H1 (cell line): ENCODE results near the gene MEI1. TPM values are rescaled to one million over a fixed set of nuclear protein-coding genes. Genes with fewer than 3 reads are reported as not detected.
"Not testable (repeated sequence)": the region's sequence is repeated elsewhere in the genome, so short reads cannot be mapped to it uniquely, and the experiment has no call there.

Source experiments
- CTCF ChIA-PET: fragments of 300-600 bp; sonication (Branson Sonifier 250); formaldehyde crosslinking; loops from one replicate; lab custom pipeline; 2021; ENCODE audit not compliant: partially characterized antibody; lab: Charles Lee
- POLR2A ChIA-PET: fragments of 300-600 bp; sonication (Branson Sonifier 250); formaldehyde crosslinking; loops from one replicate; lab custom pipeline; 2021; ENCODE audit warnings: inconsistent platforms; ENCODE audit not compliant: partially characterized antibody; lab: Charles Lee
- DNase-seq, 2 experiments: peaks; one replicate each; pipeline versions ENCODE4 v3.0.0 to v3.0.0-alpha.2; 2010 to 2022; ENCODE audit warnings: low spot score in 2 of 2, low read depth in 1 of 2, mixed read lengths in 1 of 2
- FAIRE-seq: peaks from 2 replicates; lab custom pipeline; 2011; peaks lifted over from hg19 to GRCh38; lab: Jason Lieb, UNC
- H2AFZ ChIP-seq: 2 replicates; pipeline ENCODE4 v1.8.1; 2012; ENCODE audit warnings: low read length, inconsistent platforms
- H2AK5ac ChIP-seq: 2 replicates; pipeline ENCODE4 v1.6.1; 2013; ENCODE audit warnings: low read depth, low read length
- H2BK120ac ChIP-seq: replicated peaks from 2 replicates; pipeline ENCODE3; 2013; ENCODE audit warnings: low read depth, low read length, inconsistent platforms
- H2BK12ac ChIP-seq: 2 replicates; pipeline ENCODE4 v1.6.1; 2013; ENCODE audit warnings: low read depth, low read length
- H2BK15ac ChIP-seq: 2 replicates; pipeline ENCODE4 v1.6.1; 2013; ENCODE audit warnings: low read length
- H2BK20ac ChIP-seq: 2 replicates; pipeline ENCODE4 v1.6.1; 2013; ENCODE audit warnings: low read length
- H2BK5ac ChIP-seq: 2 replicates; pipeline ENCODE4 v1.6.1; 2013; ENCODE audit warnings: low read depth, low read length
- H3K14ac ChIP-seq: 2 replicates; pipeline ENCODE4 v1.6.1; 2013; ENCODE audit warnings: inconsistent platforms; ENCODE audit not compliant: insufficient read length
- H3K18ac ChIP-seq: 2 replicates; pipeline ENCODE4 v1.6.1; 2013; ENCODE audit warnings: low read length; ENCODE audit errors: extremely low read depth
- H3K23ac ChIP-seq: 2 replicates; pipeline ENCODE4 v1.6.1; 2013; ENCODE audit warnings: inconsistent platforms; ENCODE audit not compliant: insufficient read length
- H3K23me2 ChIP-seq: 2 replicates; pipeline ENCODE4 v1.6.1; 2013; ENCODE audit warnings: low read depth, low read length
- H3K27ac ChIP-seq: 2 replicates; pipeline ENCODE4 v1.6.1; 2011; ENCODE audit warnings: low read depth, low read length, inconsistent platforms
- H3K27me3 ChIP-seq, 4 experiments: replicated peaks in 1 of 4; 1 replicate in 1 of 4; 2 replicates in 3 of 4; pipeline versions ENCODE4 v1.6.1 to v1.8.1; 2011 to 2013; ENCODE audit warnings: low read length in 3 of 4, mild to moderate bottlenecking in 3 of 4, inconsistent platforms in 2 of 4, mixed read lengths in 2 of 4, moderate library complexity in 1 of 4; ENCODE audit not compliant: control insufficient read depth in 3 of 4, insufficient read depth in 3 of 4; ENCODE audit errors: extremely low read depth in 1 of 4
- H3K36me3 ChIP-seq, 4 experiments: 2 replicates each; pipeline versions ENCODE4 v1.6.1 to v1.8.1; 2011 to 2013; ENCODE audit warnings: mild to moderate bottlenecking in 4 of 4, low read length in 3 of 4, moderate library complexity in 2 of 4, control low read depth in 1 of 4, inconsistent platforms in 1 of 4; ENCODE audit not compliant: insufficient read depth in 4 of 4, control insufficient read depth in 2 of 4
- H3K4ac ChIP-seq: replicated peaks from 2 replicates; pipeline ENCODE3; 2013; ENCODE audit warnings: low read length, low read depth, mixed read lengths, inconsistent platforms; ENCODE audit not compliant: insufficient read length
- H3K4me1 ChIP-seq, 4 experiments: replicated peaks in 1 of 4; 1 replicate in 1 of 4; 2 replicates in 3 of 4; pipeline versions ENCODE4 v1.6.1 to v1.8.1; 2011 to 2013; ENCODE audit warnings: low read length in 3 of 4, inconsistent platforms in 2 of 4, mixed read lengths in 1 of 4; ENCODE audit not compliant: insufficient read depth in 4 of 4, control insufficient read depth in 3 of 4
- H3K4me2 ChIP-seq, 2 experiments: 2 replicates each; pipeline versions ENCODE4 v1.6.1 to v1.8.1; 2011 to 2013; ENCODE audit warnings: low read depth in 2 of 2, low read length in 2 of 2, control low read depth in 1 of 2, inconsistent platforms in 1 of 2, mild to moderate bottlenecking in 1 of 2; ENCODE audit not compliant: insufficient read depth in 1 of 2
- H3K4me3 ChIP-seq, 4 experiments: fragments of 200-600, 300-600 bp in 1 of 4; sonication (generic), shearing (Covaris generic), sonication (Bioruptor Twin) in 1 of 4; 2 replicates each; pipeline versions ENCODE4 v1.5.1 to v1.8.1; 2011 to 2016; ENCODE audit warnings: low read length in 4 of 4, low read depth in 3 of 4, control low read depth in 2 of 4, inconsistent platforms in 2 of 4, mild to moderate bottlenecking in 2 of 4, mixed read lengths in 1 of 4, moderate library complexity in 1 of 4; ENCODE audit not compliant: insufficient read depth in 2 of 4; ENCODE audit errors: extremely low read depth in 1 of 4
- H3K56ac ChIP-seq: replicated peaks from 2 replicates; pipeline ENCODE3; 2013; ENCODE audit warnings: low read depth, mild to moderate bottlenecking, mixed read lengths, low read length, inconsistent platforms; ENCODE audit not compliant: insufficient read length
- H3K79me1 ChIP-seq: 2 replicates; pipeline ENCODE4 v1.6.1; 2013; ENCODE audit warnings: low read depth, low read length, control low read depth
- H3K79me2 ChIP-seq, 2 experiments: 2 replicates each; pipeline versions ENCODE4 v1.6.1 to v1.8.1; 2012 to 2013; ENCODE audit warnings: low read length in 2 of 2, mild to moderate bottlenecking in 2 of 2, inconsistent platforms in 1 of 2; ENCODE audit not compliant: insufficient read depth in 2 of 2, control insufficient read depth in 1 of 2
- H3K9ac ChIP-seq, 4 experiments: replicated peaks in 1 of 4; 1 replicate in 1 of 4; 2 replicates in 3 of 4; pipeline versions ENCODE4 v1.6.1 to v1.8.1; 2011 to 2013; ENCODE audit warnings: low read depth in 3 of 4, low read length in 3 of 4, control low read depth in 2 of 4, mild to moderate bottlenecking in 2 of 4, moderate library complexity in 2 of 4, inconsistent platforms in 1 of 4; ENCODE audit errors: extremely low read depth in 1 of 4
- H3K9me3 ChIP-seq, 2 experiments: 2 replicates each; pipeline versions ENCODE4 v1.6.1 to v1.8.1; 2012 to 2013; ENCODE audit warnings: mild to moderate bottlenecking in 2 of 2, moderate library complexity in 2 of 2, control low read depth in 1 of 2, inconsistent platforms in 1 of 2, low read depth in 1 of 2, low read length in 1 of 2, mixed read lengths in 1 of 2; ENCODE audit not compliant: insufficient read depth in 2 of 2
- H4K20me1 ChIP-seq, 2 experiments: replicated peaks in 1 of 2; 2 replicates each; pipeline versions ENCODE3 to v1.8.1; 2011 to 2013; ENCODE audit warnings: inconsistent platforms in 2 of 2, low read length in 2 of 2, mild to moderate bottlenecking in 1 of 2; ENCODE audit not compliant: insufficient read depth in 2 of 2, control insufficient read depth in 1 of 2
- H4K5ac ChIP-seq: 2 replicates; pipeline ENCODE4 v1.6.1; 2013; ENCODE audit warnings: low read length, low read depth, mixed read lengths, inconsistent platforms; ENCODE audit not compliant: insufficient read length
- H4K8ac ChIP-seq: 2 replicates; pipeline ENCODE4 v1.8.0; 2013; ENCODE audit warnings: mild to moderate bottlenecking, moderate library complexity, low read length, inconsistent platforms; ENCODE audit not compliant: insufficient read depth; ENCODE audit errors: extremely low read depth
- H4K91ac ChIP-seq: replicated peaks from 2 replicates; pipeline ENCODE3; 2013; ENCODE audit warnings: low read length, mixed read lengths, inconsistent platforms; ENCODE audit not compliant: insufficient read length
- WGBS, 2 experiments: shearing (Covaris generic) in 1 of 2; methylation state at CpG; one replicate each; pipeline versions ENCODE4 v1.1.6 to v1.1.7; 2013 to 2015; ENCODE audit warnings: low lambda C conversion rate in 2 of 2, mixed read lengths in 2 of 2, inconsistent platforms in 1 of 2, low coverage in 1 of 2, missing lambda C conversion rate in 1 of 2; ENCODE audit not compliant: insufficient replicate concordance in 2 of 2, insufficient coverage in 1 of 2, insufficient read length in 1 of 2; ENCODE audit errors: extremely low coverage in 1 of 2, missing lambda C conversion rate in 1 of 2; 5-methylcytosine and 5-hydroxymethylcytosine counted together
- polyA plus RNA-seq, 7 experiments: library from polyadenylated mRNA; depleted of rRNA in 3 of 7; stranded (reverse) in 5 of 7; unstranded in 2 of 7; fragments of >200 nt in 5 of 7; fragments of 200-250 nt in 2 of 7; gene quantifications; 1 replicate in 5 of 7; 2 replicates in 1 of 7; 4 replicates in 1 of 7; pipeline versions ENCODE4 v1.2.1 to v1.2.3, GENCODE V29; 2011 to 2013; ENCODE audit warnings: missing spikeins in 2 of 7, mixed read lengths in 2 of 7
- total RNA-seq: library from RNA; stranded (reverse); fragmentation: NEBNext Ultra II Directional; extraction: Animal tissue kit (Norgen Biotek cat#: 25700); gene quantifications from 2 replicates; pipeline ENCODE4 v1.2.1, GENCODE V29; 2021

The MEI1 gene
- total and polyA plus RNA-seq, 2 of the 8 experiments (the other 6 are each of a cell fraction or from before 2014, with no cell fraction given): 0.27 to 0.54 TPM

- FAIRE-seq, H2AK5ac ChIP-seq, H2BK20ac ChIP-seq, H3K4me1 ChIP-seq, H3K79me2 ChIP-seq, H2BK5ac ChIP-seq, H3K9ac ChIP-seq, H3K23me2 ChIP-seq, H3K9me3 ChIP-seq, H4K91ac ChIP-seq, H3K27ac ChIP-seq, H4K8ac ChIP-seq, DNase-seq, H3K79me1 ChIP-seq, H3K4ac ChIP-seq, H2BK15ac ChIP-seq, H3K23ac ChIP-seq, H3K14ac ChIP-seq, H4K20me1 ChIP-seq, H3K4me3 ChIP-seq, H3K56ac ChIP-seq, H3K4me2 ChIP-seq, H2AFZ ChIP-seq, H2BK120ac ChIP-seq, H2BK12ac ChIP-seq, H3K18ac ChIP-seq, H4K5ac ChIP-seq, H3K27me3 ChIP-seq: not testable (repeated sequence)
- peaks cover 24 to 65% (median 40%) of the 10 kb centered on the region in 4 experiments for H3K36me3 ChIP-seq
- ChIA-PET CTCF (interaction anchor here (0.6 to 1.7 kb wide), 6 partner anchors 10 to 800 kb away, joined by 3 to 4 read pairs (median 3); no protein-coding TSS in a partner anchor), POLR2A (interaction anchor here (1.2 to 5.4 kb wide), 4 partner anchors 9 to 19 kb away, joined by 4 to 34 read pairs (median 5); no protein-coding TSS in a partner anchor)
- 94% methylated on average over 9 of the region's 9 CpGs; no CpG with 5 or more reads in 1 of the 2 experiments for WGBS, 2 experiments
Observed at GRCh38 chr22:41663594-41663993, 35.7 kb upstream of the MEI1 start.
